CD4-positive, alpha-beta T cell treated with Interleukin-1 beta for 1 hour (primary cell): ENCODE data around the gene GAK.
A peak's percentile ranks its signal among the peaks of the same experiment; 100 is the strongest.

ENCODE experiments used
- DNase-seq, 2 donors: peaks; one replicate each; pipeline ENCODE4 v3.0.0-alpha.2; 2020 to 2022

The GAK gene

DNA sequence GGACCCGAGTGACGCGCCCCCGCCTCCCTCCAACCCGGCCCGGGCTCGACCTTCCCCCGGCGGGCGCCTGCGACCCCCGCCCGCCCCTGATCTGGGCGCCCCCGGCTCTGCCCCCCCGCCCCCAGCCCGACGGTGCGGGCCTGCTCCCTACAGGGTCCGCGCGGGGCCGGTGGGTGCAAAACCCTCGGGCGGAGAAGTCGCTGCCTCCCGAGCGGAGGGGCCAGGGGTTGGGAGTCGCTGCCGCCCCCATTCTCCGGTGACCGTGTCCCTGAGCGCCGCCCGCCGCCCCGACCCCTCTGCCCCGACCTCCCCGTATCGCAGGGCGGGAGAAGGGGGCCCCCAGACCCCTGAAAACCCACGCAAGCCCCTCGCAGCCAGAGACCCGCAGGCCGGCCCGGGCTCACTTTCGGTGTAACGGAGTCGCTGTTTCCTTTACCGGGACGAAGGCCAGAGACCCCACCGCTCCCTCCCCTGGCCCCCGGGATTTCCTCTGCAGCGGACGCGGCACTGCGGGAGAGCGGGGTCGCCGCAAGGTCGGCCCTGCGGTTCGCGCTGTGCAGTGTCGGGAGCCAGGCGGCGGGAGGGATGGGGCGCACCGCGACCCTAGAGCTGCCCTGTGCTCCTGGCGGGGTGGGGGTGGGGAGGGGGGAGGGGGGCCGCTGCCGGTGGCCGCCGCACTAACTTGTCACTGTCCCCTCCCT is 105.5 kb downstream of the GAK start:
- DNase-seq, result no peak

DNA sequence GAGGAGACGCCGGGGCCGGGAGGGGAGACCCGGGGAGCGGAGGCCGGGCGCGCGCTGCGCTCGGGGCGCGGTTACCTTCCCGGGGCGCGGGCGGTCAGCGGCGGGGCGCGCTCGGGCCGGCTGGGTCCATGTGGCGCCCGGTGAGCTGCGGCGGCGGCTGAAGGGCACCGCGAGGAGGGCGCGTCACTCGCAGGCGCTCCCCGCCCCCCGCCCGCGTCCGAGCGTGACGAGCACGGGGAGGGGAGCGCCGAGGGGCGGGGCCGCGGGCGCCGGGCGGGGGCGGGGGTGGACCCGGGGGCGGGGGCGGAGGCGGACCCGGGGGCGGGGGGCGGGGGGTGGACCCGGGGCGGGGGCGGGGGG is 106.2 kb downstream of the GAK start, which contains the start of gene CPLX1:
Gene CPLX1, minus strand, starts transcription at position 159 of the 360 bp plus-strand sequence. CDS start 1,607 bp downstream, outside the sequence.
- no peak for DNase-seq

DNA sequence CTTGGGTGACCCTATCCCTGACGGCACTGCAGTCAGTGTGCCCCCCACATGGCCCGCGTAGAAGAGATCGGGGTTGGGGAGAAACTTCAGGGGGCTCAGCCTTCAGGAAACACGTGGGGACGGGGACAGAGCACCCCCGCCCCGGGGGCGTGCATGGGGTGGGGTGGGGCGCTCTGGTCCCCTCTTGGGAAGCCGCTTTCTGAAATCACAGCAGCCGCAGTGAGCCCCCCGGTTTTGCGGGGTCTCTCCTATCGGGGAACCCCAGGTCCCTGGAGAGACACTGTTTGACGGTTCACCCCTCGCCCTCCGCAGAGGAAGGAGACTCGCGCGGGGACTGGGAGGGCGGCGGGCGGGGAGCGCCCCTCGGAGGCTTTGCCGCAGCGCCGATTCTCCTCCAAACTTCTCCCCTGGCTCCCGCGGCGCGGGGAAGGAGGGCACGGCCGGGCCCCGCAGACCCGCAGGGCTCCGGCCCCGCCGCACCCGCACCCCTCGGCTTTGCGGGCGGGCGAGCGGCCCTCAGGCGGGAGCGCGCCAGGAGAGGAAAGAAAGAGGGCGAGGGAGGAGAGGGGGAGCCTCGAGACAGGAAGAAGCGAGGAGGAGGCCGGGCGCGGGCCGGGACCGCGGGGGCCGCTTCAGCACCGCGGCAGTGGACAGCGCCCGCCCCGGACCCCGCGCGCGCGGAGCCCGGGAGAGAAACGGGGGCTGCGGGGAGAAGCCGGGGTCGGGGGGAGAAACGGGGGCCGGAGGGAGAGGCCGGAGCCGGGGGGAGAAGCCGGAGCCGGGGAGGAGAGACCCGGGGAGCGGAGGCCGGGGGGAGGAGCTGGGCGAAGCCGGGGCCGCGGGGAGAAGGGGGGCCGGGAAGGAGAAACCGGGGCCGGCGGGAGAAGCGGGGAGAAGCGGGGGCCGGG is 106.8 kb downstream of the GAK start:
- DNase-seq, result peak; percentile 9 to 34

DNA sequence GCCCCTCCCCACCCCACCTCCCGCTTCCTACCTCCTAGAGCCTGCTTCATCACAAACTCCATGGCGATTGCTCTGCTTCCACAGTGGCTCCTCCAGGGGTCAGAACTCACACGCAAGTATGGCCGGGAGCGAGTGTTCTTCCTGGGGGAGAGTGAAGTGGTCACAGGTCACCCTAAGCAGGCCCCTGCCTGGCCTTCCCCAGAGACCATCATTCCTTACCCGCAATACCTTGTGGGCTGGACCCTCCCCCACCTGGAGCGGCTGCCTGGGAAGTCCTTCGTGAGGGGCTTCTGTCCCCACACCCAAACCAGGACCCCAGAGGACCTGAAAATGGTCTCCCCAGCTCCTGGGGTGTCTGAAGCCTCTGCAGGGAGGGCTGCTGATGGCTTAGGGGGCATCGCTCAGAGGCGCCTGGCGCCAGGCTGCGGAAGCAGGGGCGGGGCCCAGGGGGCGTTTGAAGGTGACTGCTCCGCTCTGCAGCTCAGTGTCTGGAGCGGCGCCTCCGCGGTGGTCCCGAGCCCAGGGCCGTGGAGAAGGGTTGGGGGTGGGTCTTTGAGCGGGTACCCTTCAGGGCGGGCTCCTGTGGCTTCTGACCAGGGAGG is 107.6 kb downstream of the GAK start:
- no peak for DNase-seq

DNA sequence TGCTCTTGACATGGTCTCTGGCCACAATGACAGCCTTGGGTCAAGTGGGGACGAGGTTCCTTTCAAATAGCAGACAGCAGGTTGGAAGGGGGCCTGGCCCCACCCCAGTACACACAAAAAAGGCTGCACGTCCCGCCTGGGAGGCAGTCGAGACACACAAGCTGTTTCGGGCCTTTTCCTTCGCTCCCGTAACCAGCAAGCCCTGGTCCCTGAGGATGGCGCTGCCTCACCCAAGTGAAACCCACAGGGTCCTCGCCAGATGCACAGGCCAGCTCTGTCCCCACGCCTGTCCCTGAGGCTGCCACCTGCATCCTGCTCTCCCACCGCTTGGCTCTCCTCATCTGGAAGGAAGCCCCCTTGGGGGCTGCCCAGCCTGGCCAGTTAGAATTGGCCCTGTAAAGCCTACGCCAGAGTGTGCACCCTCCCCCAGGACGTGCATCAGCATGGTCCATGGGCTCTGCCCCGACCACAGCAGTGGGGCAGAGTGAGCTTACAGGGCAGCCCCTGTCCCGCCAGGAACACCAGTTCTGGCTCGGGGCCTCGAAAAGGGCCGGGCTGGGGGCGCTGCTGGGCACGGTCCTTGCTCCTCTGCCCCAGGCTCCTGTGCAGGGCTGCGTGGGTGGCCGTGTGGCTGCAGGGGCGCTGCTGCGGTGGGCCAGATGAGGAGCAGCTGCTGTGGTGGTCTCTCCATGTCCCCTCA is 108.2 kb downstream of the GAK start:
- no peak for DNase-seq

- no peak for DNase-seq
Measured at GRCh38 chr4:823176-823760, 108.8 kb downstream of the GAK start.

GRCh38 chr4:822361-823175 is 109.5 kb downstream of the GAK start:
- no peak for DNase-seq

GRCh38 chr4:821631-822030 is 110.5 kb downstream of the GAK start:
- DNase-seq, result no peak

DNA sequence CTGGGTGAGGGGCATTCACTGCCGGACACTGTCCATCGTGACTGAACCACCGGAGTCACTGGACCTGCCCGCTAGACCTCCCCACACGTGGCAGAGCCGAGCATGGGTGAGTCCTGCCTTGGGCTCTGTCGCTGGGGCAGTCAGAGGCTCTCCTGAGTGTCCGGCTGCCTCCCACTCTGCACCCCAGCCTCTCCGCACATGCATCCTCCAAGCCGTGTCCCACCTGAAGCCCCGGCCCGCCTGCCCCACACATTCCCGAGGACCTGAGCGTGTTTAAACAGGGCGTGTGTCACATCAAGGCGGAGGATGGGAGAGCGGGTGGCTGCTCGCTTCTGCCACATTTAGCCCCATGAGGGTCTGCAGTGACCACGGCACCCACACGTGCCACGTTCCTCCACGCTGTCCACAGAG is 110.9 kb downstream of the GAK start:
- no peak for DNase-seq

DNA sequence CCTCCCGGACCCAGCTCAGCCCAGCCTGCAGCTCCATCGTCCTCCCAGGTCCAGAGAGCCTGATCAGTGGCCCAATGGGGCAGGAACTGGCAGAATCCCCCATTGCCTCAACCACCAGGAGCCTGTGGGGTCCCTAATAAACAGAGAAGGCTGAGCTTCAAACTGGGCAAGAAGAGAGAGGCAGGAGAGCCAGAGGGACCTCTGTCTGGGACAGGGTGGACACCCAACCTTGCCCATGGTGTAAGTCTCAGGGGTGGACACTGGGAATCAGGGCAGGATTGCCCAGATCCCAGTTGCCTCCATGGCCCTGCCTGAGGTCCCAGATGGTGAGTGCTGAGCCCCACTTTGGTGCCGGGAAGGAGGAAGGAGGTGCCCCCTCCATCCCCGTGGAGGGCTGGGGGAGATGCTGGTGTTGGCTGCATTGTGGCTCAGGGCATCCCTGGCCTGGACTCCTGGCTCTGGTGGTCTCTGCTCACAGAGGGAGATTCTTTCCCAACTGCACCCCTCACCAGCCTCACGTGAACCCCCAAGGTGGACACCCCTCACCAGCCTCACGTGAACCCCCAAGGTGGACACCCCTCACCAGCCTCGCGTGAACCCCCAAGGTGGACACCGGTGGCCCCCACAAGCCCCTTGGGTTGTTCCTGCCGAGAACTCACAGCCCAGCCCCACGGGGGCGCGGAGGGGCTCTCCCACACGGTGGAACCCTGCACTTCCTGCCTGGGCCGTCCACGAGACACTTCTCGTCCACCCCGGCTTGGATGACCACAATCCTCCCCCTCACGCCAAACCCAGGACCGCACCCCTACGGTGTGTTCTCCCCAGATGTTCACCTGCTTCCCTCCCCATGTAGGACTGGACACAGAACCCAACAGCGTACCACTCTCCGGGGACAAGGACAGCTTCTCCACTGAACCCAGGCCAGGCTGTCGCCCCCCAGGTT is 111.6 kb downstream of the GAK start:
- DNase-seq, result no peak

DNA sequence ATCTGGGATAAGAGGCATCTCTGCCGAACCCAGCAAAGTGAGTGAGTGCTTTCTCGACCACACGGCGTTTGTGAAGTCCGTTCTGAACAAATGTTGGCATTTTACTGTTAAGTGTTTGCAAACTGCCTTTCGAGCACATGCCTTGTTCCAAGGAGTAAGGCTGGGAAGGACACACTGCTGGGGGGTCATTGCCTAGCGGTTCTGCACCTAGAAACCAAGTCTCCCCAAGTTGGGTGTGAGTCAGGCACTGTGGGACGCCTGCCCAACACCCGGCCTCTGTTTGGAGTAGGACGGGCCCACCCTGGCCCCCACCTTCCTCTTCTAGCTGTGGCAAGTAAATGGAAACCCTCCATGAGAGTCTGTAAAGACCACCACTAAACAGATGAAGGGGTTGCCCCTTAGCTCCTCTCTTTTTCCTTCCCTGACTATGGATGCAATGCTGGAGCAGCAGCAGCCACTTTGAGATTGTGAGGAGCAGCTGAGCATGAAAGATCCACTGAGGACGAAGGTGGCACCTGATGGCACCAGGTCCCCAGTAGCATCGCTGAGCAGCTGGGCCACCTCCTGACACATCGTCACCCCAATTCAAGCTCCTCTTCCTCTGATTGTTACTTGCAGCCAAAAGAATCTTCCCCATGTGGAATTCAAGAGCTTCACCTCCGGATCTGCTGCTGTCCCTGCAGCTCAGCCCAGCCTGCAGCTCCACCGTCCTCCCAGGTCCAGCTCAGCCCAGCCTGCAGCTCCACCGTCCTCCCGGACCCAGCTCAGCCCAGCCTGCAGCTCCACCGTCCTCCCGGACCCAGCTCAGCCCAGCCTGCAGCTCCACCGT is 112.5 kb downstream of the GAK start:
- DNase-seq, result no peak

DNA sequence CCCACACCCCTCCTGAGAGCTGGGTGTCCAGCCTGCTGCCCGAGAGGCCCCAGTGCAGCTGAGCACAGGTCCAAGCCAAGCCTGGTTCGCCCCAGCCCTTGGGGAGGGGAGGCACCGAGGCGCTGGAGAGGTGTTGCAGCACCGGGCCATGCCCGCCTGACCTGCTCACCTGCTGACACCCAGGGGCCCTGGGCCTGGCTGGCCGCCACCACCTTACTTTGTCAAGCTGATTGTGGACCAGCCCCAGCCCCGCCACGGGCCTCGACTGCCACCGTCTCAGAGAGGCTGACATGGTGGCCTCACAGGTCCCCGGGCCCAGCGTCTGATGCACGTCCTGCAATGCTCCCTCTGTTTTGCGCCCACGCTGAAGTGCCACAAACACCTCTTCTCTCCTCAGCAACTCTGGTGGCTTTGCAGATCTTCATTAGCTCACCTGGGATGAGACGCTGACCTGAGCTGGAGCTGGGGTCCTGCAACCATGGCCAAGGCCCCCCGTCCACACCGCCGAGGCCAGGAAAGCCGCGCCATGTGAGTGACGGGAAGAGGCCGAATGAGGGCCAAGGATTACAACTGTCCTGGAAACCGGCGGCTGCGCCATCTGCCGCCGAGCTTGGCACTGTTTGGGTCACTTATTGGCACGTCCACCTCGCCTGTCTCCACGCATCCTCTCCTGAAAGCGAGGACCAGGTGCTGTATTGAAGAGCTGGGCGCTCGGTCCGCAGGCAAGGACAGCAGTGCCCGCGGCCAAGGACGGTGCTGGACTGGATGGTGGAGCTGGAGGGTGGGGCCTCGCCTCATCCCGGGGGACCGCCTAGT is 113.8 kb downstream of the GAK start:
- no peak for DNase-seq

DNA sequence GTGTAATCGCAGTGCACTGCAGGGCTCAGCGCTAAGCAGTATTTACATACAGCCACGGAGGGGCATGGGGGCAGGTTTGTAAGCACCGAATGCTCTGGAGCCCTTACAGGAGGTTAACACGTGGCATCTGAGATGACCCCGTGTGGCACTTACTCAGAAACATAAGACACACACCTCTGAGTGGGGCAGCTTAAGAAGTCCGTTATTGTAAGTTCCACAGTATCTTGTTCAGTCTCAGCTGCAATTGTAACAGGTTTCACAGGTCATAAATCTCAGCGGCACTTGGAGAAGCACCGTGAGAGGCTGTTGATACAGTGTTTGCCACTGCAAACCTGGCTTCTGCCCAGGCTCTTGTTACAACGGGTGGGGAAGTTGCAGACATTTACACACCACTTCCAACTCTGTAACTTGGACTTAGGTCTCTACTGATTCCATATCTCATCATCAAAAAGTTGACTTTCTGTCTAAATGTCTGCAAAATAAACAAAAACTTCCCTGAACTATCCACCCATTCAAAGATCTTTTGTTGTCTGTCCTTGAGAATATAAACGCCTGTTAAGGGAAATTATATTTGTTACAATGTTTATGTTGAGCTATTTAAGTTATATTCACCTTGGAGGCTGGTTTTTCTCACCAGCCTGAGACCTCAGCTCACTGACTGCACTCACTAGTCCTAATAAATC is 116.5 kb downstream of the GAK start:
- DNase-seq, result no peak

DNA sequence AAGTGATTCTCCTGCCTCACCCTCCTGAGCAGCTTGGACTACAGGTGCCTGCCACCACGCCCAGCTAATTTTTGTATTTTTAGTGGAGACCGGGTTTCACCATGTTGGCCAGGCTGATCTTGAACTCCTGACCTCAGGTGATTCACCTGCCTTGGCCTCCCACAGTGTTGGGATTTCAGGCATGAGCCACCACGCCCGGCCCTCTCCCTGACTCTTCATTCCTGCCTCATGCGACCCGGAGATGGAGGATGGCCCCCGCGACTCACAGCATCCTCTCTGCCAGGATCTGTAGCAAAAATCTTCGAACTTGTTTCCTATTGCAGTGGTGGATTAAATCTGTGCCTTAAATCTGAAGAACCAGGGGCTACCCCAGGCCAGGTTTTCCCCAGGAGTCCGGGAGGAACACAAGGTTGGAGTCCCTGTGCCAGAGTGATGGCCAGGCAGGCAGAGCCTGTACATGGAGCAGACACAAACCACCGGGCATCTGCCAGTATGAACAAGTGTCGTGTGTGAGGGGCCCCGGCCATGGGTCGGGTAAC is 117.7 kb downstream of the GAK start:
- no peak for DNase-seq

GRCh38 chr4:813900-814299 is 118.2 kb downstream of the GAK start:
- DNase-seq, result no peak

DNA sequence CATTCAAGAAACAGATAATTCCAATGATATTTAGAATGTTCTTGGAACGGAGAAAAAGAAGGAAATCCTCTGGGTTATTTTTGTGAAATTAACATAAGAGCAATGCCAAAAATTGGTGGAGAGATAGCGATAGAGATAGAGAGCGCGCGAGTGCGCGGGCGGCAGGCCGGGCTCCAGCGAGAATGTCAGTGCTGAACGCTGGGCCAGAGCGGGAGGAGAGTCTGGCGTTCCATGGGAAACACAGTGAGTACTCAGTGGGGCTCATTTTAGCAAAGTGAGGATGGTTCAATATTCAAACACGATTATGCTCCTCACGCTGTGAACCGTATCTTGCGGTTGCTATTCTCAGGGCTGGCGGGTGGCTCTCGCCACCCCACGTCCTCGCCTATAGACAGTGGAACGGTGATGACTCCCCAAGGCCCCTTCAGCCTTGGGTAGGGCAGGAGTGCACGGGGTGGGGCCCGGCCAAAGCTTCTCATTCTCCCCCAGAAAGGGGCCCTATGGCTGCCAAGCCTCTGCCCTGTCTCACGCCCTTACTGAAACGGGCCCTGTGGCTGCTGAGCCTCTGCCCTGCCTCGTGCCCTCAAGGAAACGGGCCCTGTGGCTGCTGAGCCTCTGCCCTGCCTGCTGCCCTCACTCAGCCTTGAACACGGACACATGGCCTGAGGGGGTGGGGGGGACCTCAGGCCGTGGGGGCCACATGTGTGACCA is 123.1 kb downstream of the GAK start:
- no peak for DNase-seq

- no peak for DNase-seq
Measured at GRCh38 chr4:807792-808191, 124.3 kb downstream of the GAK start.
